ENCODE measurements around the gene NARF.

NARF gene

DNA sequence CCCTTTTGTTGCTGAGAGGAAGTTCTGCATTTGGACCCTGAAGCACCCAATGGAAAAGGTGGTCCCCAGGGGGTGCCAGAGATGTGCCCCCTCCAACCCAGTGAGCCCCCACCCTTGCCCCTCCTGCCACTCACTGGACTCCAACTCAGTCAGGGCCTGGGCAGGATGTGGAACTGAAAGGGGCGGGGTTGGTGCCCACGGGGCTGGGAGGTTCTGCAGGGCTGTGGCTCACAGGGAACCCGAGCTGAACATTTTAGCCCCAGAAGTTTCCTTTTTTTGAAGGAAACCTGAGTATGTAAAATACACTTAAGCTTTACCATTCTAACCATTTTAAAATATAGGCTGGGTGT is 24.4 kb upstream of the NARF start:
- DNase-seq: no peak

DNA sequence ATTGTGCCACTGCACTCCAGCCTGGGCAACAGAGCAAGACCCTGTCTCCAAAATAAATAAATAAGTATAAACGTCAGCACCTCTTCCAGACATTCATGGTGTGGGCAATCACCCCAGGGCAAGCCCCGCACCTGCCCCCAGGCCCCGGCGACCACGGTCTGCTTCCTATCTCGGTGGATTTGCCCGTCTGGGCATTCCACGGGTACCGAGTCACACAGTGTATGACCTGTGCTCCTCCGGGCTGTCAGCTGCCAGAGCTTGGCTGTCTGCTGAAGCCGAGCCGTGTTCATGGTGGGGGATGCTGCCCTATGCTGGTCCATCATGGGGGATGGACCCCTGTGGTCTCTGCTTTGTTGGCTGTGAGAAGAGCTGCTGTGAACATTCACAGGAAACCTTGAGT is 23.4 kb upstream of the NARF start:
- DNase-seq: no peak

DNA sequence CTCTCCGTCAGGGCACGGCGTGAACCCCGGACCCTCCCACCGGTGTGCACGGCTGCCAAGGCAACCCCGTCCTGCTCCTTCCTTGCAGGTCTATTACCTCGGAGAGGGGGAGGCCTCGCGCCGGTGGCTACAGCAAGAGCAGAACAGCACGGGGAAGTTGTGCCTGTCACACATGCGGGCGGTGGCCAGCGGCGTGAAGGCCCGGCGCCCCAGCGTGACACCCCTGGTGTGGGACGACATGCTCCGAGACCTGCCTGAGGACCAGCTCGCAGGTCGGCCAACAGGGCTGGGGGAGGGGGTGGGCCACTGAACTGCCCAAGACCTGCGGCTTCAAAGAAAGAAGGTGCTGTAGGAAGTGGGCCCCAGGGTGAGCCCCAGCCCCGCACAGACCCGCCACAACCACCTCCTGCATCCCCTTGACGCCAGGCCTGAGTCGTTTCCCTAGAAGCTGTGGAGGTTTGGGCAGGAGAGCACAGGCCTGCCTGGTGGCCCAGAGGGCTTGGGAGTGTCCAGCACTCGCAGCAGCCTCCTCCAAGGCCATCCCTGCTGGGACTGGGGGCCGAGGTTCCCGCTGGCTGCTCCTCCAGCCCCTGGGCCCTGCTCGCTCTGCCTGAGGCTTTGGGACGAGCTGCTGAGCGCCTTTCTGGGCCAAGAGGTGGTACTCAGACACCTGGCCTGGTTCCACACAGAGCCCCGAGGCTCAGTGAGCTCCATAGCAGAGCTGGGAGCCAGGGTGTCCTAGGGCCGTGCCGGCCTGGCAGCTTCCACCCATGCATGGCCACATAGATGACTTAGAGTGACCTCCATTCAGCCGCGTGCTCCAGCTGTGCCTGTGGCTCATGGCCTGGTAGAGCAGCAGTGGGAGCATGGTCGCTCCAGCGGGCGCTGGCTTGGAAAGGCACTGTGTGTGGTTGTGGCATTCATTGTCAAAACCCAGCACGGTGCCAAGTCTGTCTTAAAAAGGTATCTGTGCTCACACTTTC is 22.6 kb upstream of the NARF start:
- no peak for DNase-seq

DNA sequence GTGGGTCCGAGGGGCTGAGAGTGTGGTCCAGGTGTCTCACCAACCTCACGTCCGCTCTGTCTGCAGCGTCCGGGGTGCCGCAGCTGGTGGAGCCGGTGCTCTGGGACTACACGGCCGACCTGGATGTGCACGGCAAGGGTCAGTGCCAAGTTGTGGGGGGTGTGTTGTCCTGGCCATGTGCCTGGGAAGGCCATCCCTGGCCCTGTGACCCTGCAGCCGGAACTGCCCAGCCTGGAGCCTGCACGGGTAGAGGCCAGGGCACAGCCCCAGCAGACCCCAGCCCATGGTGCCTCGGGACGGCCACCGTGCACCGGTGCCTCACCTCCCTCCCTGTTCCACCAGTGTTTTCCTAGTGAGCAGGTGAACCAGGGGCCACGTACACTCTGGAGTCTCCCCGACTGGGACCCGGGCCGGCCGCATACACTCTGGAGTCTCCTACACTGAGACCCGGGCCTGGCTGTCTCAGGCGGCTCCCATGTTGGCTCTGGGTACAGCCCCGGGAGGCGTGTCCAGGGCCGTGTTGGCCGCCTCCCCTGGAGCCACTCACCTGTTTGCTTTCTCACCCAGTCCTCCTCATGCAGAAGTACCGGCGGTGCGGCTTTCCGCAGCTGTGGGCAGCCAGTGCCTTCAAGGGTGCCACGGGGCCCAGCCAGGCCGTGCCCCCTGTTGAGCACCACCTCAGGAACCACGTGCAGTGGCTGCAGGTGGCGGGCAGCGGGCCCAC is 21.8 kb upstream of the NARF start:
- DNase-seq: no peak

GRCh38 chr17:82437325-82437668 is 21.2 kb upstream of the NARF start:
- no peak for DNase-seq

DNA sequence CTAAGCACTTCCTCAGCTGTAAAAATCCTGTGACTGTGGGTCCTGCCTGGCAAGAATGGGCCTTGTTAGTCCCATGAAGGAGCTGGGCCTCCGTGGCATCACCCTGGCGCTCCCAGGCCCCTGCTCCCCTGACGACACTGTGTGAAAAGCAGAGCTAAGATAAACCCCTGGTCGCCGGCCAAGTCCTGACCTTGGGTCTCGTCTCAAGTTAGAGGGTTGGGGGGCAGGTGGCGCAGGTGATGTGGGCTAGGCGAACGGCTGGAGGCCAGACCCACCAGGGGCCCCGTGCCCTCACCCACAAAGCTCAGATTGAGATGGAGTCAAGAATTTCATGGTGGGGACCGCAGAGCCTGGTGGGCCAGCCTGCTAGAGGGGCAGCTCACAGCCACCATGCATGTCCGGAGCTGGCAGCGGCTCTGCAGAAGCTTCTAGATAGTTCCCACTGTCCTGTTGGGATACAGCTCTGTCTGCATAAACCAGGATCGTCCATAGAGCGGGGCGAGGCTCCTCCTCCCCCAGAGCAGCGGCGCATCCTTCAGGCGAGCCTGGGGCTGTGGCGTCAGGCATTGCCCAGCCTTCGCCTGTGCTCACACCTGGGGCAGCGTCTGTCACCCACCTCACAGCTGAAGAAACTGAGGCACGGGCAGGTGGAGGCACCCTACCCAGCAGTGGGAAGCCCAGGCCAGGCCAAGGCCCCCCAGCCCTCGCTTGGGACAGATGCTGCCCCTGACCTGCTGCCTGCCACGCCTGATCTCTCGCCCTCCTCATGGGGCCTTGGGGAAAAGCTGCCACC is 19.9 kb upstream of the NARF start:
- no peak for DNase-seq

- no peak for DNase-seq
Observed at GRCh38 chr17:82439194-82439828, 19.2 kb upstream of the NARF start.

GRCh38 chr17:82439829-82440365 is 18.6 kb upstream of the NARF start:
- DNase-seq: no peak

GRCh38 chr17:82440469-82440981 is 18.0 kb upstream of the NARF start:
- no peak for DNase-seq

- DNase-seq: no peak
Observed at GRCh38 chr17:82440991-82441627, 17.4 kb upstream of the NARF start.

DNA sequence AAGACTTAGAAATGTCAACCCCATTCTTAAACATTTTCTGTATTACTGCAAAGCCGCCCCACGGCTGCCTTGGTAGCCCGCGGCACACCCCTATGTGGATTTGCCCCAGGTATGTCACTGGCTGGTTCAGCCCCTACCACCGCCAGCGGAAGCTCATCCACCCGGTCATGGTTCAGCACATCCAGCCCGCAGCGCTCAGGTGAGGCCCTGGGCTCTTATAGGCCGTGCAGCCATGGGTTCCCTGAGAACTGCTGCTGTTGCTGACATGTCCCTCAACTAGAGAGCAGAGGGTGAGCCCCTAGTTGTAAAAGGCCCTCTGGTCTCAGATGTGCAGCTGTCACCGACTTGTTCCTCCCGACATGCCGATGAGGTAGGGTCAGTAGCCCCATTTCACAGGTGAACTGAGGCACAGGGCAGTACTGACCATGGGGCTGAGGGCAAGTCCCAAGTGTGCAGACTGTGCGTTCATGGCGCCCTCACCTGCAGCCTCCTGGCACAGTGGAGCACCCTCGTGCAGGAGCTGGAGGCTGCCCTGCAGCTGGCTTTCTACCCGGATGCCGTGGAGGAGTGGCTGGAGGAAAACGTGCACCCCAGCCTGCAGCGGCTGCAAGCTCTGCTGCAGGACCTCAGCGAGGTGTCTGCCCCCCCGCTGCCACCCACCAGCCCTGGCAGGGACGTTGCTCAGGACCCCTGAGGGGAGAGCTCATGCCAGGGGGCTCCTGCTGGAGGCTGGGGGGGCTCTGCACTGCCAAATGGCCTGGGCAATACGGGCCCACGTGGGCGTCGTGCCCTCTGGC is 16.7 kb upstream of the NARF start:
- no peak for DNase-seq

- DNase-seq: no peak
Observed at GRCh38 chr17:82442643-82443464, 15.7 kb upstream of the NARF start.

GRCh38 chr17:82443465-82444283 is 14.9 kb upstream of the NARF start:
- DNase-seq: no peak

DNA sequence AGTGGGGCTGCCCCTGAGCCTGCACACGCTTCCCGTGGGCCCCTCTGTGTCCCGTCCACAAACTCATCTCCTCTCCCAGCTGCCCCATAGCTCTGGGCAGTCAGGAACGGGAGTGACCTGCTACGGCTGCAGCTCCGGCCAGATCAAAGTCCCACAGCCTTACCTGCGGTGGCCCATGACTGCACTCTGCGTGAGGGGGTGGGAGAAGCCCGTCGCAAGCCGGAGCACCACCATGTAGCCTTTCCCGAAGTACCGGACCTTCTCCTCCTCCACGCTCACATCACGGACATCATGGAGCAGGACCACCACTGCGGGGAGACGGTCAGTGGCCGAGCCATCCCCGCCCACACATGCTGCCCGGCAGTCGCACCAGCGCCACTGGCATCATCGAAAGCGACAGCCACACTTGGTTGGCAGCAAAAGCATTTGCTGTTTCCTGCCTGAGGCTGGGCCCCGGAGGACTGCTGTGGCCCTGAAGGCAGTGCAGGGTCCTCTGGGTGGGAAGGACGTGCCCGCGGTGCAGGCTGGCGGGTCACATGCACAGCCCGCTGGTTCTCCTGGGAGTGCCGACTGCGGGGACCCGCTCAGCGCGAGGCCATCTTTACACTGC is 14.2 kb upstream of the NARF start:
- no peak for DNase-seq

DNA sequence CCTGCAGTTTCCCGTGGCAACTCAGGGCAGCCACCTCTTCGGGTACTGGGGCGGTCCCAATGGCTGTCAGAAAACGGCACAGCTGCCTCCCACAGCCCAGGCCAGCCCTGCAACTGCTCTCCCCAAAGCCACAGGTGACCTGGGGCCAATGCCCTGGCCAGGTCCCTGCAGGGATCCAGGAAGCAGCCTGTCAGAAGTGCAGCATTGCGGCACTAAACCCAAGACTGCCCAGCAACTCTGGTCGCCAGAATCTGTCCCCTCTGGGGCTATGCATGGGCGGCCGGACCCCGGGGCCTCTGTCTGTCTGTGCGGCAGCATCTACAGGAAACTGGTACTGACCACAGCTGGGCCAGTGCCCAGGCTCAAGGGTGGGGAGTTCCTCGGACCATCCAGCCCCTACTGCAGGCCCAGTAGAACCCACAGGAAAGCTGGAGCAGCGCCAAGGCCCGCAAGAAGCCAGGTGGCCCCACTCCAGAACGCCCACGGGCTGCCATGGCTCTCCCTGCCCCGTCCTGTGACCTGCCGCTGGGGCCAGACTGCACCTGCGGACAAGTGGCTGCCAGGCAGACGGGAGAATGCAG is 13.5 kb upstream of the NARF start:
- no peak for DNase-seq

DNA sequence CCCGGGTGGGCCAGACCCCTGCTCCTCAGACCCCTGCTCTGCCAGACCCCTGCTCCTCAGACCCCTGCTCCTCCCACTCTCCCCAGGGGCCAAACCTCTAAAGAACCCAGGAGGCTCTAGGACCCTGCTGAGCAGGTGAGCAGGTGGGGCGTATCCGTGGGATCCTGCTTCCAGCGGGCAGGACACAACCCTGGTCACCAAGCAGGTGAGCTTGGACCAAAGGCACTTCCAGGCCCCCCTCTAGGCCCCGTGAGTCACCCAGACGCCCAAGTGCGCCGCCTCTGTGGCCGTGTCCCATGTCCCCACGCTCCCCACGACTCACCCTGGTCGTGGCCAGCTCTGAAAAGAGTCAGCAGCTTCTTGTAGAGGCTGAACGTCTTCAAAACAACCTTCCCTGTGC is 13.0 kb upstream of the NARF start:
- peak; percentile 28 for DNase-seq

DNA sequence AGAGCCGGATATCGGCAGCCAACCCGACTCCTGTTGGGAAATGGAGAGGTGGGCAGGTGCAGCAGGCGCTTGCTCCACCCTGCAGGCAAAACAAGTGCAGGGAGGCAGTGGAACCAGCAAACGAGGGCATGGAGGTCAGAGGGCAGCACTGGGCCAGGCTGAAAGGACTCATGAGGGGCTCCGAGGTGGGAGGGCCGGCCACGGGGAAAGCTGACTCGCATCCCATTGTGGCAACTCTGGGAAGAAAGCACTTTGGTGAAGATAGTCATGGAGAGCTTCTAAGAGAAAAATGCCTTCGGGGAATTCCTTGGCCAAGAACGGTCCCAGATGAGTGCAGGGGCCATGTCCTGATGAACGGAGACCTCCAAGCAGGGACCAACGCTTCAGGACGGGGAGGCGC is 12.4 kb upstream of the NARF start:
- no peak for DNase-seq

GRCh38 chr17:82446649-82447048 is 11.9 kb upstream of the NARF start:
- DNase-seq: peak; percentile 26

Measured in activated CD4-positive, CD25-positive, alpha-beta regulatory T cell treated with anti-CD3 and anti-CD28 coated beads, Interleukin-2, amount 50 U/mL, for 72 hours (primary cell).